NK-92 (cell line): ENCODE measurements around the gene TBX18.

ENCODE experiments used
- DNase-seq: peaks from one replicate; lab custom pipeline; 2025; ENCODE audit not compliant: unreplicated experiment; lab: John Stamatoyannopoulos, UW

Gene TBX18

GRCh38 chr6:84764332-84765049, at the start of gene TBX18:
TBX18 (minus strand) TSS chr6:84764598; CDS start chr6:84764181, 417 bp downstream.
- DNase-seq, result no peak

GRCh38 chr6:84811351-84811750, 47.0 kb upstream of the TBX18 start:
- DNase-seq, result no peak

GRCh38 chr6:84809455-84809854, 45.1 kb upstream of the TBX18 start:
- DNase-seq, result no peak

GRCh38 chr6:84808491-84809061, 44.2 kb upstream of the TBX18 start:
- no peak for DNase-seq

- DNase-seq, result no peak
Observed at GRCh38 chr6:84805145-84805544, 40.7 kb upstream of the TBX18 start.

- DNase-seq, result no peak
Observed at GRCh38 chr6:84804720-84805119, 40.3 kb upstream of the TBX18 start.

GRCh38 chr6:84801250-84801649, 36.9 kb upstream of the TBX18 start:
- DNase-seq, result no peak

- DNase-seq, result no peak
Observed at GRCh38 chr6:84798257-84798656, 33.9 kb upstream of the TBX18 start.

- DNase-seq, result no peak
Observed at GRCh38 chr6:84796343-84796742, 31.9 kb upstream of the TBX18 start.

- no peak for DNase-seq
Observed at GRCh38 chr6:84791927-84792326, 27.5 kb upstream of the TBX18 start.

GRCh38 chr6:84791233-84791632, 26.8 kb upstream of the TBX18 start:
- DNase-seq, result no peak

GRCh38 chr6:84789170-84789569, 24.8 kb upstream of the TBX18 start:
- no peak for DNase-seq

- no peak for DNase-seq
Observed at GRCh38 chr6:84788689-84789088, 24.3 kb upstream of the TBX18 start.

GRCh38 chr6:84785671-84786070, 21.3 kb upstream of the TBX18 start:
- no peak for DNase-seq

- DNase-seq, result no peak
Observed at GRCh38 chr6:84779917-84780316, 15.5 kb upstream of the TBX18 start.

GRCh38 chr6:84779380-84779779, 15.0 kb upstream of the TBX18 start:
- no peak for DNase-seq

GRCh38 chr6:84777888-84778287, 13.5 kb upstream of the TBX18 start:
- no peak for DNase-seq

- no peak for DNase-seq
Observed at GRCh38 chr6:84776392-84776791, 12.0 kb upstream of the TBX18 start.

- no peak for DNase-seq
Observed at GRCh38 chr6:84775751-84776150, 11.4 kb upstream of the TBX18 start.

GRCh38 chr6:84774985-84775284, 10.5 kb upstream of the TBX18 start:
- no peak for DNase-seq

- no peak for DNase-seq
Observed at GRCh38 chr6:84774157-84774984, 10.0 kb upstream of the TBX18 start.

GRCh38 chr6:84773431-84774156, 9.2 kb upstream of the TBX18 start:
- no peak for DNase-seq
